ENCODE measurements around the gene PIH1D1. TPM values are rescaled to one million over a fixed set of nuclear protein-coding genes. Genes with fewer than 3 reads are reported as not detected.

PIH1D1 gene
- total and polyA plus RNA-seq, 2 of the 13 experiments (the other 11 are each of a cell fraction or from before 2014, with no cell fraction given), result 110 to 137 TPM

GRCh38 chr19:49487277-49488045 is 35.8 kb upstream of the PIH1D1 start, which contains the start of gene RPL13A (continued):
- TF ChIP-seq REST (IDR thresholded peaks at IDR 0.05; ENCODE audit: borderline replicate concordance in 1 of 2, low read depth in 1 of 2, low read length in 2 of 2), result peak in 1 of 2 experiments; percentile 86; a peak in 2 of 4 replicates
- peak; percentile 97 for TF ChIP-seq GABPB1 (CRISPR knock-in tag; IDR thresholded peaks at IDR 0.05)
- TF ChIP-seq ZFP37 (CRISPR knock-in tag; IDR thresholded peaks at IDR 0.05; ENCODE audit: borderline replicate concordance), result 0 out of 2 replicates have a peak, but pooled peaks have one; percentile 40
- TF ChIP-seq SRF (IDR thresholded peaks at IDR 0.05; ENCODE audit: low read depth, low read length), result no peak
- TF ChIP-seq ZNF446 (CRISPR knock-in tag; IDR thresholded peaks at IDR 0.05), result peak; percentile 78
- TF ChIP-seq SP4 (CRISPR knock-in tag; IDR thresholded peaks at IDR 0.05), result peak; percentile 80
- peak; percentile 63; the same call in 1 of the 2 replicates for TF ChIP-seq RFX5 (IDR thresholded peaks at IDR 0.05; ENCODE audit: low read depth, low read length)
- no peak for TF ChIP-seq ZNF337 (CRISPR knock-in tag; IDR thresholded peaks at IDR 0.05; ENCODE audit: borderline replicate concordance, low read depth)
- no peak for TF ChIP-seq ZBTB7A (CRISPR knock-in tag; IDR thresholded peaks at IDR 0.05)
- TF ChIP-seq, protein P1, sequence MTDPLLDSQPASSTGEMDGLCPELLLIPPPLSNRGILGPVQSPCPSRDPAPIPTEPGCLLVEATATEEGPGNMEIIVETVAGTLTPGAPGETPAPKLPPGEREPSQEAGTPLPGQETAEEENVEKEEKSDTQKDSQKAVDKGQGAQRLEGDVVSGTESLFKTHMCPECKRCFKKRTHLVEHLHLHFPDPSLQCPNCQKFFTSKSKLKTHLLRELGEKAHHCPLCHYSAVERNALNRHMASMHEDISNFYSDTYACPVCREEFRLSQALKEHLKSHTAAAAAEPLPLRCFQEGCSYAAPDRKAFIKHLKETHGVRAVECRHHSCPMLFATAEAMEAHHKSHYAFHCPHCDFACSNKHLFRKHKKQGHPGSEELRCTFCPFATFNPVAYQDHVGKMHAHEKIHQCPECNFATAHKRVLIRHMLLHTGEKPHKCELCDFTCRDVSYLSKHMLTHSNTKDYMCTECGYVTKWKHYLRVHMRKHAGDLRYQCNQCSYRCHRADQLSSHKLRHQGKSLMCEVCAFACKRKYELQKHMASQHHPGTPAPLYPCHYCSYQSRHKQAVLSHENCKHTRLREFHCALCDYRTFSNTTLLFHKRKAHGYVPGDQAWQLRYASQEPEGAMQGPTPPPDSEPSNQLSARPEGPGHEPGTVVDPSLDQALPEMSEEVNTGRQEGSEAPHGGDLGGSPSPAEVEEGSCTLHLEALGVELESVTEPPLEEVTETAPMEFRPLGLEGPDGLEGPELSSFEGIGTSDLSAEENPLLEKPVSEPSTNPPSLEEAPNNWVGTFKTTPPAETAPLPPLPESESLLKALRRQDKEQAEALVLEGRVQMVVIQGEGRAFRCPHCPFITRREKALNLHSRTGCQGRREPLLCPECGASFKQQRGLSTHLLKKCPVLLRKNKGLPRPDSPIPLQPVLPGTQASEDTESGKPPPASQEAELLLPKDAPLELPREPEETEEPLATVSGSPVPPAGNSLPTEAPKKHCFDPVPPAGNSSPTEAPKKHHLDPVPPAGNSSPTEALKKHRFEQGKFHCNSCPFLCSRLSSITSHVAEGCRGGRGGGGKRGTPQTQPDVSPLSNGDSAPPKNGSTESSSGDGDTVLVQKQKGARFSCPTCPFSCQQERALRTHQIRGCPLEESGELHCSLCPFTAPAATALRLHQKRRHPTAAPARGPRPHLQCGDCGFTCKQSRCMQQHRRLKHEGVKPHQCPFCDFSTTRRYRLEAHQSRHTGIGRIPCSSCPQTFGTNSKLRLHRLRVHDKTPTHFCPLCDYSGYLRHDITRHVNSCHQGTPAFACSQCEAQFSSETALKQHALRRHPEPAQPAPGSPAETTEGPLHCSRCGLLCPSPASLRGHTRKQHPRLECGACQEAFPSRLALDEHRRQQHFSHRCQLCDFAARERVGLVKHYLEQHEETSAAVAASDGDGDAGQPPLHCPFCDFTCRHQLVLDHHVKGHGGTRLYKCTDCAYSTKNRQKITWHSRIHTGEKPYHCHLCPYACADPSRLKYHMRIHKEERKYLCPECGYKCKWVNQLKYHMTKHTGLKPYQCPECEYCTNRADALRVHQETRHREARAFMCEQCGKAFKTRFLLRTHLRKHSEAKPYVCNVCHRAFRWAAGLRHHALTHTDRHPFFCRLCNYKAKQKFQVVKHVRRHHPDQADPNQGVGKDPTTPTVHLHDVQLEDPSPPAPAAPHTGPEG (CRISPR knock-in tag; IDR thresholded peaks at IDR 0.05), result 0 out of 2 replicates have a peak, but pooled peaks have one; percentile 61
- peak; percentile 65 for TF ChIP-seq ZNF143 (CRISPR knock-in tag; IDR thresholded peaks at IDR 0.05)
- TF ChIP-seq PITX1 (CRISPR knock-in tag; IDR thresholded peaks at IDR 0.05), result peak; percentile 66
- peak; percentile 84; the same call in 1 of the 2 replicates for TF ChIP-seq PREB (CRISPR knock-in tag; IDR thresholded peaks at IDR 0.05)
- TF ChIP-seq ZNF672 (CRISPR knock-in tag; IDR thresholded peaks at IDR 0.05), result no peak
- TF ChIP-seq ZNF354B (CRISPR knock-in tag; IDR thresholded peaks at IDR 0.05), result no peak
- TF ChIP-seq CBFB (CRISPR knock-in tag; IDR thresholded peaks at IDR 0.05), result peak; percentile 85; the same call in 1 of the 2 replicates
- no peak for TF ChIP-seq TOPORS (CRISPR knock-in tag; IDR thresholded peaks at IDR 0.05)
- no peak for TF ChIP-seq NBN (conservative IDR thresholded peaks at IDR 0.05)
